Peyer's patch (tissue), 4 donors: ENCODE measurements around the gene POU5F1.

ENCODE experiments used
- CTCF ChIP-seq, 6 experiments: fragments of 450-650 bp in 4 of 6; fragments of 200-600 bp in 2 of 6; sonication (generic) in 1 of 6; IDR thresholded peaks; one replicate each; pipeline ENCODE4 v1.5.1; 2017 to 2019; ENCODE audit warnings: antibody characterized with exemption in 6 of 6, mild to moderate bottlenecking in 3 of 6, moderate library complexity in 1 of 6
- POLR2A ChIP-seq, 2 donors: fragments of 450-650 bp; IDR thresholded peaks; one replicate each; pipeline ENCODE4 v1.5.1; 2017; ENCODE audit warnings: antibody characterized with exemption in 2 of 2, mild to moderate bottlenecking in 2 of 2, moderate library complexity in 2 of 2

DNA sequence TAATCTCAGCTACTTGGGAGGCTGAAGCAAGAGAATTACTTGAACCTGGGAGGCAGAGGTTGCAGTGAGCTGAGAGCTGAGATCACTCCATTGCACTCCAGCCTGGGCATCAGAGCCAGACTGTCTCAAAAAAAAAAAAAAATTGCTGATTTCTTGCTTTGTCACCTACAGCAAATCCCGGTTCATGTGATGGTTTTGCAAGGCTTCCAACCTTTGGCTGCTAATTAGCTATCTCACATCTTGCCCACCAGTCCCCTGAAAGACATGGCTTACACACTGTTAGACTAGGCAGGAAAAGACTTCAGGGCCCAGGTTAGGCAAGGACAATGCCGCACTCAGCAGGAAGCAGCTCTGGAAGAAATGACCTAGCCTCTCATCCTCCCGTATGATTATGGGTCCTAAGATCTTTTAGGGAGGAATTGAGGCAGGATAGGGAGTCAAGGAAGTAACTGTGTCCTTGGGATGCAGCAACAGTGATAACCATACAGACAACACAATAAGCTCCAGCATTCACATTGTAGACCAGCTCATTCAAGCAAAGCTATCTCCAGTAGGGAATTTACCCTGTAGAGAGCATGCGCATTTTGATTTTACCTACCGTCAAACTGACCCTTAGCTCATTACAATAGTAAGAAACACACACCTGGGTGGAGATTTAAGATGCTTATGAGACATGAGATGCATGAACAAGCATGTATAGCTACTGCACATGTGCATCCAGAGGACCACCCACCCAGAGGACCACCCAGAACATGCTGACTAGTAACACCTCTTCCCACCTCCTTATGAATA, 40.5 kb upstream of the POU5F1 start:
- no peak for TF ChIP-seq CTCF (IDR thresholded peaks at IDR 0.05)
- TF ChIP-seq POLR2A (IDR thresholded peaks at IDR 0.05) = no peak
